NK-92 treated with Interleukin-12 subunit alpha and Interleukin-12 subunit beta, amount 100 ng/mL, for 24 hours (cell line): ENCODE results near the gene CMTM8.
"Not testable (repeated sequence)": the region's sequence is repeated elsewhere in the genome, so short reads cannot be mapped to it uniquely, and the experiment has no call there.

ENCODE experiments used
- DNase-seq: peaks from one replicate; lab custom pipeline; 2025; lab: John Stamatoyannopoulos, UW

Gene CMTM8, protein sequence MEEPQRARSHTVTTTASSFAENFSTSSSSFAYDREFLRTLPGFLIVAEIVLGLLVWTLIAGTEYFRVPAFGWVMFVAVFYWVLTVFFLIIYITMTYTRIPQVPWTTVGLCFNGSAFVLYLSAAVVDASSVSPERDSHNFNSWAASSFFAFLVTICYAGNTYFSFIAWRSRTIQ

DNA sequence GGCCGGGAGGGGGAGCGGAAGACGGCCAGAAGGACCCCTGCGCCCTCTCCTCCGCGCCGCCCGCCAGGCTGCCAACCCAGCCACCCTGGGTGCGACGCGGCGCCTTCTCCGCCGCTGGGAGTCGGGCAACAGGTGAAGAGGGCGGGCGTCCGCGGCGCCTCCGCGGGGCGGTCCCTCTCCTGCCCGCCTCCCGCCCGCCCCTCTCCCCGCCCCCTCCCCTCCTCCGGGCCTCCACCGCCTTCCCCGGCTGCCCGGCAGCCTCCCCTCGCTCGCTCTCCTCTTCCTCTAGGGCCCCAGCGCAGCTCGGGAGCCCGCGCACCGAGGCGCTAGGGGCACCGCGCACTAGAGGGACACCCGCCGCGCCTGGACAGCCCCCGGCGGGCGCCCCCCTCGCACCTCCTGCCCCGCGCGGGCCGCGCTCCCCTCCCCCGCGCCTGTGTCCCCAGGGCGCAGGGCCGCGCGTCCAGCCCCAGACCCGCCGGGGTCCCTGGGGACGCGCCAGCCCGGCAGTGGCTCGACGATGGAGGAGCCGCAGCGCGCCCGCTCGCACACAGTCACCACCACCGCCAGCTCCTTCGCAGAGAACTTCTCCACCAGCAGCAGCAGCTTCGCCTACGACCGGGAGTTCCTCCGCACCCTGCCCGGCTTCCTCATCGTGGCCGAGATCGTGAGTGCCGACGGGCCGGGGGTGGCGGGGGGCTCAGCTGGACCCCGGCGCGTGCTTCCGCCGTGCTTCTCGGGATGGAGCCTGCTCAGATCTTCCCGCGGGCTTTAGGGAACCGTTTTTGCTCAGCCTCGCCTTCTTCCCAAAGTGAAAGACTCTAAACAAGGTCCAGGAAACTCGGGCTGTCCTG, at the start of gene CMTM8:
CMTM8 (plus strand) TSS at position 228 of the 854 bp plus-strand sequence; CDS start at position 521, 293 bp downstream.
- DNase-seq = no peak

DNA sequence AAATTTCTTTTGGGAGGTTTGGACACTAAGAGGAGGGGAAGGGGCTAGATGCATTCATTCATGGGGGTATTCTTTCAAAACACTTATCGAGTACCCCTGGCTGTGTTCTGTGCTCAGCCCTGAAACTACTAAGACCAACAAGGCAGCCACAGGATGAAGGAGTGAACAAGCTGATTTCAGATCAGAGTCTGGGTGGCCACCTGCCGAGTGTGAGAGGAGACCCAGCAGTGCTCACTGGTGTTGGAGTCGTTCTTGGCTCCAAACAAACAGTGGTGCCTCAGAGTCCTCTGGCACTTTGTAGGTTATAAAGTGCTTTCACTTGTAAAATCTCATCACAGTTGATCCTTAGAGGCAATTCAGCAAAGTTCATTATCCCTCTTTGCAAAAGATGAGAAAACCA, 48.8 kb upstream of the CMTM8 start:
- no peak for DNase-seq

DNA sequence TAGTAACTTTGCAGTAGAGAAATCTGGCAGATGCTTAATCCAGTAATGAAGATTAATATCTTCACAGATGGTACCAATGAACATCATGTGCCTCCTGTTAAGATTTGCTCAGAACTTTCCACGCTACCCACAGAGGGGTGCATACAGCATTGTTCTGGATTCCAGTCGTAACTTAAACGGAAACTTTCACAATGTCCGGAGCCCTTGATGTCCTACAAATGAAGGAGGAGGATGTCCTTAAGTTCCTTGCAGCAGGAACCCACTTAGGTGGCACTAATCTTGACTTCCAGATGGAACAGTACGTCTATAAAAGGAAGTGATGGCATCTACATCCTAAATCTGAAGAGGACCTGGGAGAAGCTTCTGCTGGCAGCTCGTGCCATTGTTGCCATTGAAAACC, 47.9 kb upstream of the CMTM8 start:
- DNase-seq = not testable (repeated sequence)

DNA sequence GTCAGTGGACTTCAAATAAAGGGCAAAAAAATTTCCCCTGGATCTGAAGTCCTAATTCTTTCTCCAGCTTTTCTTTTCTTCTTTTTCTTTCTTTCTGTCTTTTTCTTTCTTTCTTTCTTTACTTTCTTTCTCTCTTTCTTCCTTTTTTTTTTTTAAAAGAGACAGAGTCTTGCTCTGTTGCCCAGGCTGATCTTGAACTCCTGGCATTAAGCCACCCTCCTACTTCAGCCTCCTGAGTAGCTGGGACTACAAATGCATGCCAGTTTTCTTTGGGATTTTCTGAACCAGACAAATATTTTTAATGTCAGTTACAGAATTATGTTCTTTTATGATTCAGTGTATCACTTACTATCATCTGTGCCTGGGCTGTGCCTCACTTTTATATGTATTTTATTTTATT, 45.4 kb upstream of the CMTM8 start:
- DNase-seq = no peak

DNA sequence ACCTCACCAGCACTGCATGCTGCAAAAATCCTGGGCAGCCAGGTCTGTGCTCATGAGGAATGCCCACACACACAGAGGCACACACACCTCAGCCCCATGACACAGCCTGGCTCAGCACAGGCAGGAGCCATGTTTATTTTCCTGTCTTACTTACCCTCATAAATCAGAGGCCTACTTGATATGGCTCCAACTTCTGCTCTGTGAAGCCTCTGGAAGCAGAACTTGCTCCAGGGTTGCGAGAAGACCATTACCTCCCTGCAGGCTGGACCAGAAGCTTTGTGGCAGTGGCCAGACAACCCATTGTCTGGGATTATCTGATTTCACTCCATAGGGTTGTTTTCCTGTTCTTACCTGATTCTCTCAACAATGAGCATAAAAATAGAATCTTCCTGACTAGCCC, 43.8 kb upstream of the CMTM8 start:
- no peak for DNase-seq

DNA sequence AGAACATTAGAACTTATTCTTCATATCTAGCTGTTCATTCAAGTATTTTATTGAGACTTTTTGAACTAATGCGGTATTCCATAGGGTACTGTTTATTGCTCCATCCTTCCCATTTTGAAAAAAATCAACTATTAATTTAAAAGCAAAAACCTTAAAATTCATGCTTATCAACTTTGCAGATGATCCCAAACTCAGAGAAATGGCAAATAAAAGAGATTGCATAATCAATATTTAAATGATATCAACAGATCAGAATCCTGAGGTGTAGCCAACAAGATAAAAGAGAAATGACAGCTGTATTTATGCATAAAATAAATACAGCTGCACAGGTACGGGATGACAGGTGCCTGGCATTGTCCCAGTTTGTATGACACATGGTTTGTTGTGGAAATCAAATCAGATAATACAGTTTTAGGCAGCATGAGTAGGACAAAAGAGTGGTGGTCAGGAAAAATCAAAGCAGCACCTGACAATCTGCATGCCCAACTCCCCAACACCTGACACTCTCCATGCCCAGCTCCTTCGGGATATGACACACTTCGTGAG, 42.4 kb upstream of the CMTM8 start:
- no peak for DNase-seq

DNA sequence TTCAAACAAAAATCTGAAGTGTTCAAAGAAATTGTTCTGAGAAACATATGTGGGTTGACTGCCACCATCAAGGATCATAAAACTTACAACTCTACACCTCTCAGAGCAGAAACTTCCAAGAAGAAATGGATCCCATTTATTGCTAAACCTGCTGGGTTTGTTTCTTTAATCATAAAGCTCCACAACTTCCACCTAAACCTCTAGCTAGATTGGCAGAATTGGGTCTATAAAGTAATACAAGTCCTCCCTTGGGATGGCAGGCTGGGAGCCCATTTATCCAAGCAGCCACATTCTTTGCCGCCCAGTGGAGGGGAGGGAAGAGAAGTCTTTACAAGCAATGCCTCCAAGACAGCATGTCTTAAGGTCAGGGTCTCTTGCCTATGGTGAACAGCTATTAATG, 40.5 kb upstream of the CMTM8 start:
- no peak for DNase-seq

DNA sequence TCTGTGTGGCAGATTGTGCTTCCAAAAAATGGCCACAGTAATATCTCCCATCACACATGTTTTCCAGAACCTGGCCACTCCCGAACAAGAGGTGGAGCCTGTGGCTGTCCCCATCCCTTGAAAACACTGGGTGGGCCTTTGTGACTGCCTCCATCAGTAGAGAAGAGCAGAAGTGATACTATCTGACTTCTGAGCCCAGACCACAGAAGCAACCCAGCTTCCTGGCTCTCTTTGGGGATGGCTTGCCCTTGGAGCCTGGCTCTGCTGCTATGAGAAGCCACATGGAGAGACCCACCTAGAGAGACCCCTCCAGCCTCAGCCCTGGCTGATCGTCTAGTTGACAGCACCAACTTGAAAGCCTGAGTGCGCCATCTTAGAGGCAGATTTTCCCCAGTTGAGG, 39.8 kb upstream of the CMTM8 start:
- no peak for DNase-seq

DNA sequence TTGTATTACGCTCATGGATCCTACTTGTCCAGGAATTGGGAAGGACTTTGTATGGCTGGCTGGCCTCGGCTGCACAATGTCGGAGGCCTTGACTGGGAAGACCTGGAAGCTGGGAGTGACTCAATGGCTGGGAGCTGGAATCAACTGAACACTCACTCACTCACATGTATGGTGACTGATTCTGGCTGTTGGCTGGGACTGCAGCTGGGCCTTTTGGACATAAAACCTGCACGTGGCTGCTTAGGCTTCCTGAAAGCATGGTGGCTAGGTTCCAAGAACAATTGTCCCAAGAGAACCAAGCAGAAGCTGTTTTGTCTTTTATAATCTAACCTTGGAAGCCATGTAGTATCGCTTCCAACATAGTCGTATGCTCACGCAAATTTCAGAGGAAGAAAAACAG, 38.0 kb upstream of the CMTM8 start:
- DNase-seq = no peak

DNA sequence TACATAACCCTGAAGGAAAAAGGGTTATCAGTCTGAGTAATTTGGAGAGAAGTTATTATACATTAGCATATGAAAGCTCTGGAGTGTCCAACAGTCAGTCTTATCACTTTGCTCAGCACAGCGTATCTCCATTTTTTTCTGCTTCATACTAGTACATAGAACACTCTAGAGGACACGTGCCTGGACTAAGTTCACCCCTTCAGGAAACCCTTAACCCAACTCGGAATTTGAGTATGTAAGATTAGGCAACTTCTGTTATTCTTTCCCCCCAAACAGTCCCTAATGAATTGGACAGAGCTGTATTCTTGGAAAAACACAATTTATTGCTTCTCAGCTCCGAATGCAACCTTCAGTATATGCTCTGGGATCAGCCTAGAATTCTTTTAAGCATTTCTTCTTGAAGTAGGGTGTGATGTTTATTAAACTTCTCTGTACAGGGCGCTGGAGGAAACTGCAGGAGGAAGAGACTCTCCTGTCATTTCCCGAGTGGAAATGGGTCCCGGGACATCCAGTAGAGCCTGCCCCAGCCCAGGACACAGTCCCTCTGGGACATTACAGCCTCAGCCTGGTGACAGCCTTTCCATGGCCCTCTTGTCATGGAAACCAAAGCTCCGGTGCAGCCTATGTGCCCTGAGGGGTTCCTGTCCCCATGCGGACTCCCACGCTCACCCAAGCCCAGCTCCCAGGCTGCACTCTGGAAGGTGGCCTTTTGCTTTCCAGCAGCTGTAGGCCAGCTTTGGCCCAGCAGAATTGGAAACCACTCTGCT, 37.3 kb upstream of the CMTM8 start:
- DNase-seq = no peak

DNA sequence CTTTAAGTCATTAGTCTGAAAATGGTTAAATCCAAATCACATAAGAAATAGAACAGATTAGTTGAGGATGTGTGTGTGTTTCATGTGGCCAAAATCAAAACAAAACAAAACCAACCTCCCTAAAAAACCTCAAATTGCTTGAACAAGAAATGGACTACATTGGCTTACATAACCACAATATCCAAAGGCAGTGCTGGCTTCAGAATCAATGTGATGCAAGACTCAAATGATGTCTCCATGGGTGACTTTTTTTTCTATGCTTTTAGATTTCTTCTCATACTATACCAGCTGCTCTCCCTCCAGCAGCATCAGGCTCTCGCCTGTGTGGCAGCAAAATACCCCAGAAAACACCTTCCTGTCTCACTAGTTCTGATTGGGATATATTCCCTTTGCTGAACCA, 36.0 kb upstream of the CMTM8 start:
- no peak for DNase-seq

DNA sequence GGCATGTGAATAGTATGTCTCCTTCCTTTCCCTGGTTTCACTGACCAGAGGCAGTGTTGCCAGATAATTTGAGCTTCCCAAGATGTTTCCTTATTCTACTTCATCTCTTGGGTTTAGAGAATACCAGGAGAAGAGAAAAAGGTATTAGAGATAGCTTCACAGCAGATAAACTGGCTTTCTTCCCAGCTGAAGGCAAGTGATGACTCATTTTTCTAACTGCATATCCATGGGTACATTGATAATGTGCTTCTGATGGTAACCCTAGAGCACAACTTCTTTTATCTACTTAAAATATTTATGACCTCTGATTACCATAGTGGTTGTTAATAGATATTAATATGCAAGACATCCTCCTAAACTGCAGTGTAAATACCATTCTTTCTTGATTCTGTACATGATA, 34.6 kb upstream of the CMTM8 start:
- DNase-seq = no peak

DNA sequence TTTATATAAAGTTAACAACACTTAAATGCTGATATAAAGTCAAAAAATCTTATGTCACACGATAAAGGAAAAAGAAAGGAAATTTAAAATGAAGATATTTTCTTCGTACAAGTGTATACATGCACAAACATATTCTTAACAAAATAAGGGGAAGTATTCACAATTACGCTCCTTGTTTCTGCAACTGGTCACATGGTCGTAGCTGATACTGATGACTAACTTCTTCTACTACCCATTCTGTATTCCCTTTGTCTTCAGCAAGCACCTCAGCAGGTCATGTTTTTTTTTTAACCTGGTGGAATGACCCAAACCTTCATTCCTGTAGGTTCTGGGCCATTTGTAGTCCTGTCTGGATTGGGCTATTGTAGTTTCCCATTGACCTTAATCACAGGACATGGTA, 30.0 kb upstream of the CMTM8 start:
- DNase-seq = no peak

DNA sequence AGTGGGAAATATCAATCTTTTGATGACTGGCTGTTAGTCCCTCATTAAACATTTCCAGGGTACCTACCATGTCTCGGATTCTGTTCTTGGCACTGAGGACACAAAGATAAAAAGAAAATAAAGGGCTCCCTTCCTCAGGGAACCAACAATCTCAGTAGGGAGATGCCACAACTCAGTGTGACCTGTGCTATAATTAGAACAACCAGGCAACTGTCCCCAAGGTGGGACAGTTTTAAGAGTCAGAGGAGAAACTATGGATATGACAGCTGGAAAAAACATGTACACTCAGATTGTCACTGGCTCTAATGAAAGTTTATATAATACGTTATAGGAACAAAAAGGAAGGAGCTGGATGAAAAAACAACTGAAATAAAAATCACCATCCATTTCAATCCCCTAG, 23.3 kb upstream of the CMTM8 start:
- no peak for DNase-seq

DNA sequence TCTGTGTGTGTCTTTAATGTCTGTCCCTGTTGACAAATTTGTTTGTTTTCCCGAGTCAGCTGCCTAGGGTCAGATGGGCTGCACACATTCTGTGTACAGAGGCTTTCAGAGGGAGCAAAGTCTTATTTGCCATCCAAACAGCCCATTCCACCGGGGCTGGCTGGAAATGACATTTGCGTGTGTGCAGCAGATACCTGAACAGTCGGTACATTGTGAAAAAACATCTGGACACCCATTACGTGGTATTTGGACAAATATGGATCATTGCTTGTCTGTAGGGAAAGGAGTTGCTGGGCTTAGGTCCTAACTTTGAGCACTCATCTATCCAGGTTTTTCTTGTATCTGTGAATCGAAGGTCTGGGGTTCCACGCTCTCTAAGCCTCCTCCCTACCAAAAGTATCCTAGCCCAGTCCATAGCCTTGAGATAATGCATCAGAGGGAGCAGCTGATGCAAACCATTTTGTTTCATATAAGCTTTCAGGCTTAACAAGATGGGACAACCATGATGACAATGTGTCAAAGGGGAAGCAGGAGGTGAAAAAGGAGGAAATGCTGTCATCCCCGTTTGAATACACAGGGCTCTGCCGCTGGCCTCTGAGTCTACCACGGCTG, 22.2 kb upstream of the CMTM8 start:
- no peak for DNase-seq

DNA sequence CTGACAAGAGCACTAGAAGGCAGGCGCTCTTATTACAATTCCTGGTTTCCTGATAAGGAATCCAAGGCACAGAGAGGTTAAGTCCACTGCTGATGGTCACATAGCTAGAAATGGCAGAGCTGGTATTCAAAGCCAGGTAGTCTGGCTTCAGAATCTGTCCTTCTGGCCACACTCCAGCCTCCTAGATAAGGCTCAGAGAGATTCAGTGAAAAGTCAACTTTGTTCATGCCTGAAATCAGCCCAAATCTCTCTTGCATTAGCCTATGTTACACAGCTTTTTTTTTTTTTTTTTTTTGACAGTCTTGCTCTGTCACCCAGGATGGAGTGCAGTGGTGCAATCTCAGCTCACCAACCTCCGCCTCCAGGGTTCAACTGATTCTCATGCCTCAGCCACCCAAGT, 21.1 kb upstream of the CMTM8 start:
- no peak for DNase-seq

DNA sequence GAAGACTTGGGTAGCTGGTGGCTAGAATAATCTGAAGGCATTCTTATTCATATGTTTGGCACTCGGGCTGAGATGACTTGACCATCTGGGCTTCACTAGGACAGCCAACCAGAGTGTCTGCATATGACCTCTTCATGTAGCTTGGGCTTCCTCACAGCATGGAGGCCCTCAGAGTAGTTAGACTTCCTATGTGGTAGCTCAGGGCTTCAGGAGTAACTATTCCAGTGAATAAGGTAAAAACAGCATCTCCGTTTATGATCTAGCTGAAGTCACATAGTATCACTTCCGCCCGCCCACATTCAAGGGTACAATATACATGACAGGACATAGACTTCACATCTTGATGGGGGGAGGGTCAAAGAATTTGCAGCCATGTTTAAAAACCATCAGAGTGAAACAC, 18.9 kb upstream of the CMTM8 start:
- no peak for DNase-seq

DNA sequence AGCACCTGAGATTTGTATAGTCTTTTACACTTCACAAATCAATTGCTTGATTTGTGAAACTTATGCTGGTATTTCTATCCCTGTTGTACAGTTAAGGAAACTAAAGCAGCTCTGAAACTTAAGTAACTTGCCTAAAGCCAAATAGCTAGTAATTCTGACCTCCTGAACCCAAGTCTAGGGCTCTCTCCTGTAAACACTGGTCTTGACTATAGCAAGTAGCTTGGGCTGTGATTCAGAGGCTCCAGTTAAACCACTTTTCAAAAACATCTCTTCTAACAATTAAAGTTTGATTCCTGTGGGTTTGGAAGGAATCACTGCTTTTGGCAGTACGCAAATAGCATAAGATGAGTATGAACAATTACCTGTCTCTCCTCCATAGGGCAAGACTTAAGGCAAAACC, 18.5 kb upstream of the CMTM8 start:
- DNase-seq = no peak

DNA sequence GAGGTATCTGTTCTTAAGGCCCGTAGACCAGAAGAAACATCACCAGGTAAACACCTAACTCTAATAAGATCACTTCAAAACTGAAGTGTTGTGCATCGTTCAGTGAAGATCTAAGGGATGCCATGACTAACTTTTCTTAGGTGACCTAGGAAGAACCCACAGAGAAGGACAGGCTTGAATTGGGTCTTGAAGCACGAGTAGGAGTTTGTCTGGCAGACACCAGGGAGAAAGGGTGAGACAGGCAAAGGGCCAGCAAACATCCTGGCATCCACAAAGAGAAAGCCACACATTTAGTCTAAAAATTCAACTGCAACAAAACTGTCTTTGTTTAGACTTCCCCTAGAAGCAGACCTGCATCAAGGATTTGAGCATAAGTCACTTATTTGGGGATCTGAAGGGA, 15.5 kb upstream of the CMTM8 start:
- no peak for DNase-seq

DNA sequence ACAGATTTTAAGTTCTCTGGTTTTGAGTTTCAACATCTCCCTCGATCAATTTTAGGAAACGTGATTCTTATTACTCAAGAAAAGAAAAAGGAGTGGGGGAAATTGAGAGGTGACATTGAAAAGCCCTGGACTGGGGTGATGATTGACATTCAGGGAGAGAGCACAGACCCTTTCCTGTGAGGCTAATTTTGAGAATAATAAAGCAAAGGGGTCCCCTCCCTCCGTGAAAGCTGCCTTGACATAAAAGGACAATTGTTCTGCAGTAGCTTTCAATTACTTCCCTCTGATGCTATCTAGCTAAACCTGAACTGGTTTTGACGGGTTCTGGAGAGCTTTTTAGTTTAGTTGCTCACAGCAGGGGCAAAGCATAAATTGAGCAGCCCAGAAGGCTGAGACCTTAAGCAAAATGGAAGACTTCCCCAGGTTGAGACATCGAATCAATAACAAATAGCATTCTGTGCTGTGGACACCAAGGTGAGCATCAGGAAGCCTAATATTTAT, 14.4 kb upstream of the CMTM8 start:
- no peak for DNase-seq

DNA sequence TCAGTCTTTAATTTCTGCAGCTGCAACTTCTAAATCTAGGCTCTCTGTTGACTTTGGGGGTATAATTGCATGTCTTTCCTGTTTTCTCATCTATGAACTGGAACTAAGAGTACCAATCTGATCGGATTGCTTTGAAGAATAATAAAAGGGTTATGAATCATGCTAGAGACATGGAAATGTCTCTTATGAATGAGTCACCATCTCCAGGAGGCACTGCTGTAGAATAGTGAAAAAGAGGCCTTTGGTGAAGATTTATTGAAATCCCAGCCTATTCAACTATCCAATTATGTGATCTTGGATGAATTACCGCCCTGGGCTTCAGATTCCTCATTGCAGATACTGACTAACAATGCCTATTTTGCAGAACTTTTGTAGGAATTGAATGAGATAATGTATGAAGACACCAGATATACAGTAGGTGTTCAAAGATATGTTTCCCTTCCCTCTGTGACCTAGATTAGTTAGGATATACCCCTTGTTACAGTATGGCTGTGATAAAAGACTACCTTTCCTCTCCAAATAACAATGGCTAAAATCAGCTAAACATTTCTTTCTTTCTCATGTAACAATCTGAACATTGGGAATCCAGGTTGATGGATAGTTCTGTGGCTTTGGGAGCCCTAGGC, 11.5 kb upstream of the CMTM8 start:
- DNase-seq = no peak

DNA sequence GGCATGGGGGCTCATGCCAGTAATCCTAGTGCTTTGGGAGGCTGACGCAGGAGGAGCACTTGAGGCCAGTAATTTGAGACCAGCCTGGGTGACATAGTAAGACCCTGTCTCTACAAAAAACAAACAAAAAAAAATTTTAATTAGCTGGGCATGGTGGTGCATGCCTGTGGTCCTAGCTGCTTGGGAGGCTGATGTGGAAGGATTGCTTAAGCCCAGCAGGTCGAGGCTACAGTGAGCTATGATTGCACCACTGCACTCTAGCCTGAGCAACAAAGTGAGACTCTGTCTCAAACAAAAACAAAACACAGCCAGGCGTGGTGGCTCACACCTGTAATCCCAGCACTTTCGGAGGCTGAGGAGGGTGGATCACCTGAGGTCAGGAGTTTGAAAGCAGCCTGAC, 9.7 kb upstream of the CMTM8 start:
- not testable (repeated sequence) for DNase-seq
